Measurements from ENCODE around the gene ZBTB22.

DNA sequence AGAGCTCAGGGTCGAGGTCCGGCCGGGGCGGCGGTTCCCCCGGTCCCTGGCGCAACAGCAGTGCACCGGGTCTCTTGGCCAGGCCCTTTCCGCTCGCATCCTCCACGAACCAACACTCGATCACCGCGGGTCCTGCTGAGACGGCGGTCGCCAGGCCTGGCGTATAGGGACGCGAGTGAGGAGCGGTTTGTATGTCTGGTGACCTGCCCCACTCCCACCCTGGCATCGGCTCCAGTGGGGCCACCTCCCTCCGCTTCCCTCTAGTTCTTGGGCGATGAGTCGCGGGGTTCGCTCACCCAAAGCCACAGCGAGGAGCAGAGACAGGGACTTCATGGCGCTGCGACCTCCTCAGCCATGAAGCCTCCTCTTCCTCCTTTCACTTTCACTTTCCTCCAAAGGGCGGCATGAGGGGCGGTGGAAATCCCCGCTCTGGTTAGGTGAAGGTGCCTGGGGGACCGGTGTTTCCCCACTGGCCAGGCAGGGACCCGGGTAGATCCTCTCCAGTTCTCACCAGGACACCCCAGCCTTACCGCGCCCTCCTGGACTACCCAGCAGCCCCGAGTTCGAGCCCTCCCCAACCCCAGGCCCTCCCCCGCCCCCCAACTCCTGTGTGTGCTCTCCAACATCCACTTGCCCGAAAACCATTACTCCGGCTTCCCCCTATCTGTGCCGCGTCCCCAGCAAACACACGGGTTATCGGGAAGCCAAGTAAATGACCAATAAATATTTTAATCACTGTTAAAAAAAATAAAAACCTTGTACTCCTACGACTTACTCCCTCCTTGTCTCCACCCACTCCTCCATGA lies 3.6 kb downstream of the ZBTB22 start, which contains the start of gene TAPBP:
- TF ChIP-seq CTCF (IDR thresholded peaks at IDR 0.05; ENCODE audit: insufficient read depth, low read length), result no peak
- TF ChIP-seq, protein P1, sequence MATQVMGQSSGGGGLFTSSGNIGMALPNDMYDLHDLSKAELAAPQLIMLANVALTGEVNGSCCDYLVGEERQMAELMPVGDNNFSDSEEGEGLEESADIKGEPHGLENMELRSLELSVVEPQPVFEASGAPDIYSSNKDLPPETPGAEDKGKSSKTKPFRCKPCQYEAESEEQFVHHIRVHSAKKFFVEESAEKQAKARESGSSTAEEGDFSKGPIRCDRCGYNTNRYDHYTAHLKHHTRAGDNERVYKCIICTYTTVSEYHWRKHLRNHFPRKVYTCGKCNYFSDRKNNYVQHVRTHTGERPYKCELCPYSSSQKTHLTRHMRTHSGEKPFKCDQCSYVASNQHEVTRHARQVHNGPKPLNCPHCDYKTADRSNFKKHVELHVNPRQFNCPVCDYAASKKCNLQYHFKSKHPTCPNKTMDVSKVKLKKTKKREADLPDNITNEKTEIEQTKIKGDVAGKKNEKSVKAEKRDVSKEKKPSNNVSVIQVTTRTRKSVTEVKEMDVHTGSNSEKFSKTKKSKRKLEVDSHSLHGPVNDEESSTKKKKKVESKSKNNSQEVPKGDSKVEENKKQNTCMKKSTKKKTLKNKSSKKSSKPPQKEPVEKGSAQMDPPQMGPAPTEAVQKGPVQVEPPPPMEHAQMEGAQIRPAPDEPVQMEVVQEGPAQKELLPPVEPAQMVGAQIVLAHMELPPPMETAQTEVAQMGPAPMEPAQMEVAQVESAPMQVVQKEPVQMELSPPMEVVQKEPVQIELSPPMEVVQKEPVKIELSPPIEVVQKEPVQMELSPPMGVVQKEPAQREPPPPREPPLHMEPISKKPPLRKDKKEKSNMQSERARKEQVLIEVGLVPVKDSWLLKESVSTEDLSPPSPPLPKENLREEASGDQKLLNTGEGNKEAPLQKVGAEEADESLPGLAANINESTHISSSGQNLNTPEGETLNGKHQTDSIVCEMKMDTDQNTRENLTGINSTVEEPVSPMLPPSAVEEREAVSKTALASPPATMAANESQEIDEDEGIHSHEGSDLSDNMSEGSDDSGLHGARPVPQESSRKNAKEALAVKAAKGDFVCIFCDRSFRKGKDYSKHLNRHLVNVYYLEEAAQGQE (IDR thresholded peaks at IDR 0.05; ENCODE audit: insufficient replicate concordance, low read depth), result peak; percentile 46
- no peak for TF ChIP-seq GABPA (IDR thresholded peaks at IDR 0.05; ENCODE audit: low read depth)
- peak; percentile 51; the same call in 1 of the 2 replicates for TF ChIP-seq SPI1 (IDR thresholded peaks at IDR 0.05; ENCODE audit: borderline replicate concordance, low read depth)
- peak; percentile 67; the same call in 1 of the 2 replicates for TF ChIP-seq POLR2AphosphoS5 (IDR thresholded peaks at IDR 0.05; ENCODE audit: low read depth)

Data from HL-60 (cell line).